ENCODE results near the gene ZBTB39.
"Not testable (repeated sequence)": the region's sequence is repeated elsewhere in the genome, so short reads cannot be mapped to it uniquely, and the experiment has no call there.

The ZBTB39 gene

GRCh38 chr12:57031789-57032188 lies 25.4 kb upstream of the ZBTB39 start:
- no peak for DNase-seq (ENCODE audit: low read depth in 2 of 2)

- no peak for DNase-seq (ENCODE audit: low read depth in 2 of 2)
These were observed 24.9 kb upstream of the ZBTB39 start for GRCh38 chr12:57031138-57031725.

GRCh38 chr12:57029457-57029856 lies 23.1 kb upstream of the ZBTB39 start:
- DNase-seq (ENCODE audit: low read depth in 2 of 2): no peak

GRCh38 chr12:57027805-57028153 lies 21.4 kb upstream of the ZBTB39 start:
- no peak for DNase-seq (ENCODE audit: low read depth in 2 of 2)

- DNase-seq (ENCODE audit: low read depth in 2 of 2): no peak
These were observed 20.9 kb upstream of the ZBTB39 start for GRCh38 chr12:57027011-57027804.

- no peak for DNase-seq (ENCODE audit: low read depth in 2 of 2)
These were observed 18.9 kb upstream of the ZBTB39 start for GRCh38 chr12:57025196-57025595.

- not testable (repeated sequence) for DNase-seq (ENCODE audit: low read depth in 2 of 2)
These were observed 16.0 kb upstream of the ZBTB39 start for GRCh38 chr12:57022324-57022723.

- no peak for DNase-seq (ENCODE audit: low read depth in 2 of 2)
These were observed 13.8 kb upstream of the ZBTB39 start for GRCh38 chr12:57019983-57020719.

- no peak for DNase-seq (ENCODE audit: low read depth in 2 of 2)
These were observed 12.6 kb upstream of the ZBTB39 start for GRCh38 chr12:57018906-57019305.

- not testable (repeated sequence) for DNase-seq (ENCODE audit: low read depth in 2 of 2)
These were observed 12.0 kb upstream of the ZBTB39 start for GRCh38 chr12:57018353-57018752.

GRCh38 chr12:57016348-57016747 lies 10.0 kb upstream of the ZBTB39 start, which contains the start of gene TAC3:
Gene TAC3 (minus strand): TSS chr12:57016529. CDS start chr12:57015797, 732 bp downstream.
- DNase-seq (ENCODE audit: low read depth in 2 of 2): no peak

- DNase-seq (ENCODE audit: low read depth in 2 of 2): no peak
These were observed 6.5 kb upstream of the ZBTB39 start for GRCh38 chr12:57012600-57013465.

- no peak for DNase-seq (ENCODE audit: low read depth in 2 of 2)
These were observed 5.4 kb upstream of the ZBTB39 start for GRCh38 chr12:57011438-57012424.

GRCh38 chr12:57010627-57011247 lies 4.4 kb upstream of the ZBTB39 start:
- no peak for DNase-seq (ENCODE audit: low read depth in 2 of 2)

- no peak for DNase-seq (ENCODE audit: low read depth in 2 of 2)
These were observed 3.7 kb upstream of the ZBTB39 start for GRCh38 chr12:57009949-57010626.

- DNase-seq (ENCODE audit: low read depth in 2 of 2): no peak
These were observed 1.8 kb upstream of the ZBTB39 start for GRCh38 chr12:57008178-57008577.

- no peak for DNase-seq (ENCODE audit: low read depth in 2 of 2)
These were observed 596 bp upstream of the ZBTB39 start for GRCh38 chr12:57006809-57007475.

GRCh38 chr12:57004651-57005050 lies 1.7 kb downstream of the ZBTB39 start:
- DNase-seq (ENCODE audit: low read depth in 2 of 2): no peak

GRCh38 chr12:57003395-57003794 lies 3.0 kb downstream of the ZBTB39 start:
- no peak for DNase-seq (ENCODE audit: low read depth in 2 of 2)
